OCI-LY7 (cell line): Measurements from ENCODE around the gene PCNX3. TPM values are rescaled to one million over a fixed set of nuclear protein-coding genes. Genes with fewer than 3 reads are reported as not detected.
A peak's percentile ranks its signal among the peaks of the same experiment; 100 is the strongest.

Experiments used
- BruUV-seq: library from RNA; stranded (reverse); fragments of 400-500 nt; replicated peaks from 2 replicates; lab custom pipeline; 2021; lab: Mats Ljungman, UMichigan
- CTCF ChIA-PET: fragments of 300-600 bp; sonication (Branson Sonifier 250); formaldehyde crosslinking; loops from one replicate; lab custom pipeline; 2022; ENCODE audit warnings: antibody characterized with exemption; ENCODE audit not compliant: unreplicated experiment; lab: Charles Lee
- POLR2A ChIA-PET: fragments of 300-600 bp; sonication (Branson Sonifier 250); formaldehyde crosslinking; loops from one replicate; lab custom pipeline; 2022; ENCODE audit warnings: antibody characterized with exemption; lab: Charles Lee
- DNase-seq: peaks from one replicate; pipeline ENCODE4 v3.0.0-alpha.2; 2015; ENCODE audit warnings: low spot score
- H2AFZ ChIP-seq: fragments of 200-600 bp; sonication (generic), shearing (Covaris generic); 2 replicates; pipeline ENCODE4 v1.6.1; 2014; ENCODE audit warnings: mild to moderate bottlenecking, antibody characterized with exemption, low read length, moderate library complexity
- H3K27ac ChIP-seq: fragments of 200-600 bp; sonication (generic); 2 replicates; pipeline ENCODE4 v1.5.1; 2014; ENCODE audit warnings: mixed run types, low read depth, mild to moderate bottlenecking, moderate library complexity, low read length, inconsistent platforms; ENCODE audit not compliant: poor library complexity, severe bottlenecking
- H3K36me3 ChIP-seq: fragments of 200-600 bp; sonication (generic); 2 replicates; pipeline ENCODE4 v1.6.1; 2014; ENCODE audit warnings: mild to moderate bottlenecking, antibody characterized with exemption, low read length, moderate library complexity, mixed read lengths; ENCODE audit not compliant: insufficient read depth
- H3K4me1 ChIP-seq: fragments of 200-600 bp; sonication (generic); 2 replicates; pipeline ENCODE4 v1.5.1; 2014; ENCODE audit warnings: mild to moderate bottlenecking, low read length; ENCODE audit not compliant: insufficient read depth, poor library complexity, severe bottlenecking
- H3K4me2 ChIP-seq: fragments of 200-600 bp; sonication (generic); 2 replicates; pipeline ENCODE4 v1.6.1; 2014; ENCODE audit warnings: mild to moderate bottlenecking, low read length
- H3K4me3 ChIP-seq: fragments of 200-600 bp; sonication (generic); 2 replicates; pipeline ENCODE4 v1.5.1; 2014; ENCODE audit warnings: mild to moderate bottlenecking, low read depth, low read length; ENCODE audit not compliant: poor library complexity, severe bottlenecking
- H3K79me2 ChIP-seq: fragments of 200-600 bp; sonication (generic); 2 replicates; pipeline ENCODE4 v1.6.1; 2016; ENCODE audit warnings: low read depth, mild to moderate bottlenecking, low read length, moderate library complexity, mixed read lengths; ENCODE audit not compliant: insufficient read depth
- H3K9me2 ChIP-seq: fragments of 200-600 bp; sonication (generic); 2 replicates; pipeline ENCODE4 v1.6.1; 2016; ENCODE audit warnings: mild to moderate bottlenecking, low read length, mixed read lengths; ENCODE audit not compliant: insufficient read depth
- H3K9me3 ChIP-seq: fragments of 200-600 bp; sonication (generic); 2 replicates; pipeline ENCODE4 v1.6.1; 2014; ENCODE audit warnings: mild to moderate bottlenecking, mixed run types, low read length, mixed read lengths
- H4K20me1 ChIP-seq: fragments of 200-600 bp; sonication (generic); 2 replicates; pipeline ENCODE4 v1.6.1; 2014; ENCODE audit warnings: mild to moderate bottlenecking, antibody characterized with exemption, low read length, moderate library complexity, mixed read lengths; ENCODE audit not compliant: insufficient read depth
- CTCF ChIP-seq: fragments of 200-600 bp; sonication (generic); conservative IDR thresholded peaks from 2 replicates; pipeline ENCODE4 v1.5.1; 2014; ENCODE audit warnings: mild to moderate bottlenecking, antibody characterized with exemption, low read length, moderate library complexity, mixed read lengths
- EZH2phosphoT487 ChIP-seq: fragments of 200-600 bp; sonication (generic); IDR thresholded peaks from 2 replicates; pipeline ENCODE4 v1.6.1; 2018; ENCODE audit warnings: low read depth, borderline replicate concordance, mild to moderate bottlenecking, mixed run types, antibody characterized with exemption, low read length, moderate library complexity, mixed read lengths
- intact Hi-C: fragments of 100-400 bp; cut with micrococcal nuclease; formaldehyde crosslinking; loops from one replicate; pipeline ENCODE4 v1.10.0; 2022; ENCODE audit not compliant: unreplicated experiment
- total RNA-seq, 2 experiments: library from RNA; depleted of rRNA in 1 of 2; stranded (reverse); fragments of >200 nt in 1 of 2; shearing (Covaris generic) in 1 of 2; gene quantifications; 2 replicates each; pipeline ENCODE4 v1.2.3, GENCODE V29; 2014 to 2022

PCNX3 gene
- total RNA-seq, 2 experiments from 2014 or later = 36.2 to 66.7 TPM

- DNase-seq = peak; percentile 99
- CTCF ChIA-PET = interaction anchor here (0.5 to 2.3 kb wide), 4 partner anchors 13 to 224 kb away, joined by 3 to 7 read pairs (median 4); partner anchors contain the start of gene PCNX3
- Histone ChIP-seq H3K4me2 (peak overlapping the region; percentile 97), H3K36me3 (peaks cover 59% of the 10 kb centered on the region), H3K9me2 (no peaks in the 10 kb centered on the region), H3K27ac (peak overlapping the region; percentile 95), H4K20me1 (no peaks in the 10 kb centered on the region), H3K9me3 (no peaks in the 10 kb centered on the region), H3K4me1 (peaks cover 51% of the 10 kb centered on the region), H2AFZ (no peak overlapping the region), H3K79me2 (peaks cover 22% of the 10 kb centered on the region; the same call in 1 of the 2 replicates), H3K4me3 (peak overlapping the region; percentile 90)
- TSS peak; percentile 69 for BruUV-seq
- intact Hi-C loops = loop anchor here (1.0 to 2.0 kb wide), 4 partner anchors 23 to 219 kb away; partner anchors contain the start of genes CFL1 and PCNX3
- TF ChIP-seq EZH2phosphoT487 = no peak
- TF ChIP-seq CTCF = no peak
- POLR2A ChIA-PET = interaction anchor here (0.8 to 2.6 kb wide), 3 partner anchors 23 to 26 kb away, joined by 3 to 7 read pairs (median 4); partner anchors contain the start of genes PCNX3 and RELA
Observed at GRCh38 chr11:65639623-65640482, 24.3 kb downstream of the PCNX3 start.

GRCh38 chr11:65640483-65641296 lies 25.1 kb downstream of the PCNX3 start:
- Histone ChIP-seq H3K4me3 (peak overlapping the region; percentile 90), H3K4me2 (peak overlapping the region; percentile 97), H3K4me1 (peaks cover 51% of the 10 kb centered on the region), H3K9me3 (no peaks in the 10 kb centered on the region), H2AFZ (no peak overlapping the region), H3K36me3 (peaks cover 60% of the 10 kb centered on the region), H4K20me1 (no peaks in the 10 kb centered on the region), H3K27ac (peak overlapping the region; percentile 95), H3K79me2 (peaks cover 22% of the 10 kb centered on the region; the same call in 1 of the 2 replicates), H3K9me2 (no peaks in the 10 kb centered on the region)
- intact Hi-C loops = loop anchor here (1.0 kb wide), 1 partner anchor 25 kb away; the partner anchor contains the start of gene PCNX3
- POLR2A ChIA-PET = interaction anchor here (2.6 kb wide), 1 partner anchor 22 kb away, joined by 7 read pairs; the partner anchor contains the start of gene RELA
- DNase-seq = peak; percentile 81
- TF ChIP-seq CTCF = no peak
- BruUV-seq = no TSS peak
- CTCF ChIA-PET = no interaction called here
